Fibroblast of mammary gland (primary cell): ENCODE measurements around the gene ATOX1.
"Not testable (repeated sequence)": the region's sequence is repeated elsewhere in the genome, so short reads cannot be mapped to it uniquely, and the experiment has no call there.

Experiments used
- DNase-seq: peaks from one replicate; pipeline ENCODE4 v3.0.0-alpha.2; 2010; ENCODE audit warnings: low read depth
- H3K4me3 ChIP-seq: 2 replicates; pipeline ENCODE4 v1.5.1; 2011; ENCODE audit warnings: low read depth, mild to moderate bottlenecking, low read length, moderate library complexity; ENCODE audit not compliant: control insufficient read depth
- CTCF ChIP-seq: conservative IDR thresholded peaks from 2 replicates; pipeline ENCODE4 v1.5.1; 2011; ENCODE audit warnings: low read depth, low read length, inconsistent platforms; ENCODE audit not compliant: control insufficient read depth, insufficient read depth

ATOX1 gene

GRCh38 chr5:151703227-151703626 is 55.2 kb downstream of the ATOX1 start:
- DNase-seq: no peak
- no peak overlapping the region for H3K4me3 ChIP-seq
- TF ChIP-seq CTCF: no peak

GRCh38 chr5:151700820-151701219 is 57.6 kb downstream of the ATOX1 start:
- no peak overlapping the region for H3K4me3 ChIP-seq
- TF ChIP-seq CTCF: no peak
- no peak for DNase-seq

GRCh38 chr5:151700296-151700695 is 58.1 kb downstream of the ATOX1 start:
- no peak overlapping the region for H3K4me3 ChIP-seq
- no peak for TF ChIP-seq CTCF
- no peak for DNase-seq

GRCh38 chr5:151699071-151699901 is 59.1 kb downstream of the ATOX1 start:
- H3K4me3 ChIP-seq: no peak overlapping the region
- peak; percentile 99 for DNase-seq
- TF ChIP-seq CTCF: no peak

GRCh38 chr5:151698081-151698480 is 60.4 kb downstream of the ATOX1 start:
- DNase-seq, H3K4me3 ChIP-seq: not testable (repeated sequence)

GRCh38 chr5:151697452-151697851 is 61.0 kb downstream of the ATOX1 start:
- peak; percentile 36 for DNase-seq
- no peak overlapping the region for H3K4me3 ChIP-seq
- no peak for TF ChIP-seq CTCF

GRCh38 chr5:151696470-151697061 is 61.9 kb downstream of the ATOX1 start:
- peak overlapping the region; percentile 3 for H3K4me3 ChIP-seq
- DNase-seq: peak; percentile 100
- no peak for TF ChIP-seq CTCF
